ENCODE data around the gene GDF10.

GDF10 gene

DNA sequence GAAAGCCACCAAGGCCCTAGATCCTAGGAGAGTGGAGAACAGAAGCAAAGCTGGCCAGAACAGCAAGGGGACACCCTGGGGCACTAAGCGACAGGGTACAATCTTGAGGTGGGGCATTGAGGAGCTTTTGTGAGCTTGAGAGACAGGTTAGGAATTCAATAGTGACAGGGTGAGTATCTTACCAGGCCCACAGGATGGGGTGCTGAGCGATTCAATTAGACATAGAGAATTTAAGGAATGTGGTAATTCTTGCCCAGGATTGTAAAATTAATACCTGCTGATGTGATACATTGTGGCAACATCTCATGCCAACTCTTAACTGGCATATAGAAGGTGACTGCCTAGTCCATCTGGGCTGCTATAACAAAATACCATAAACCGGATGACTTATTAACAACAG is 62.2 kb downstream of the GDF10 start (continued):
- TF ChIP-seq, protein P1, sequence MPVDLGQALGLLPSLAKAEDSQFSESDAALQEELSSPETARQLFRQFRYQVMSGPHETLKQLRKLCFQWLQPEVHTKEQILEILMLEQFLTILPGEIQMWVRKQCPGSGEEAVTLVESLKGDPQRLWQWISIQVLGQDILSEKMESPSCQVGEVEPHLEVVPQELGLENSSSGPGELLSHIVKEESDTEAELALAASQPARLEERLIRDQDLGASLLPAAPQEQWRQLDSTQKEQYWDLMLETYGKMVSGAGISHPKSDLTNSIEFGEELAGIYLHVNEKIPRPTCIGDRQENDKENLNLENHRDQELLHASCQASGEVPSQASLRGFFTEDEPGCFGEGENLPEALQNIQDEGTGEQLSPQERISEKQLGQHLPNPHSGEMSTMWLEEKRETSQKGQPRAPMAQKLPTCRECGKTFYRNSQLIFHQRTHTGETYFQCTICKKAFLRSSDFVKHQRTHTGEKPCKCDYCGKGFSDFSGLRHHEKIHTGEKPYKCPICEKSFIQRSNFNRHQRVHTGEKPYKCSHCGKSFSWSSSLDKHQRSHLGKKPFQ (tag by site-specific recombination; IDR thresholded peaks at IDR 0.05): no peak
- TF ChIP-seq, protein P2, sequence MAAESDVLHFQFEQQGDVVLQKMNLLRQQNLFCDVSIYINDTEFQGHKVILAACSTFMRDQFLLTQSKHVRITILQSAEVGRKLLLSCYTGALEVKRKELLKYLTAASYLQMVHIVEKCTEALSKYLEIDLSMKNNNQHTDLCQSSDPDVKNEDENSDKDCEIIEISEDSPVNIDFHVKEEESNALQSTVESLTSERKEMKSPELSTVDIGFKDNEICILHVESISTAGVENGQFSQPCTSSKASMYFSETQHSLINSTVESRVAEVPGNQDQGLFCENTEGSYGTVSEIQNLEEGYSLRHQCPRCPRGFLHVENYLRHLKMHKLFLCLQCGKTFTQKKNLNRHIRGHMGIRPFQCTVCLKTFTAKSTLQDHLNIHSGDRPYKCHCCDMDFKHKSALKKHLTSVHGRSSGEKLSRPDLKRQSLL (tag by site-specific recombination; IDR thresholded peaks at IDR 0.05): no peak
- TF ChIP-seq, protein P3, sequence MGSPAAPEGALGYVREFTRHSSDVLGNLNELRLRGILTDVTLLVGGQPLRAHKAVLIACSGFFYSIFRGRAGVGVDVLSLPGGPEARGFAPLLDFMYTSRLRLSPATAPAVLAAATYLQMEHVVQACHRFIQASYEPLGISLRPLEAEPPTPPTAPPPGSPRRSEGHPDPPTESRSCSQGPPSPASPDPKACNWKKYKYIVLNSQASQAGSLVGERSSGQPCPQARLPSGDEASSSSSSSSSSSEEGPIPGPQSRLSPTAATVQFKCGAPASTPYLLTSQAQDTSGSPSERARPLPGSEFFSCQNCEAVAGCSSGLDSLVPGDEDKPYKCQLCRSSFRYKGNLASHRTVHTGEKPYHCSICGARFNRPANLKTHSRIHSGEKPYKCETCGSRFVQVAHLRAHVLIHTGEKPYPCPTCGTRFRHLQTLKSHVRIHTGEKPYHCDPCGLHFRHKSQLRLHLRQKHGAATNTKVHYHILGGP (tag by site-specific recombination; IDR thresholded peaks at IDR 0.05): no peak
- TF ChIP-seq, protein P4, sequence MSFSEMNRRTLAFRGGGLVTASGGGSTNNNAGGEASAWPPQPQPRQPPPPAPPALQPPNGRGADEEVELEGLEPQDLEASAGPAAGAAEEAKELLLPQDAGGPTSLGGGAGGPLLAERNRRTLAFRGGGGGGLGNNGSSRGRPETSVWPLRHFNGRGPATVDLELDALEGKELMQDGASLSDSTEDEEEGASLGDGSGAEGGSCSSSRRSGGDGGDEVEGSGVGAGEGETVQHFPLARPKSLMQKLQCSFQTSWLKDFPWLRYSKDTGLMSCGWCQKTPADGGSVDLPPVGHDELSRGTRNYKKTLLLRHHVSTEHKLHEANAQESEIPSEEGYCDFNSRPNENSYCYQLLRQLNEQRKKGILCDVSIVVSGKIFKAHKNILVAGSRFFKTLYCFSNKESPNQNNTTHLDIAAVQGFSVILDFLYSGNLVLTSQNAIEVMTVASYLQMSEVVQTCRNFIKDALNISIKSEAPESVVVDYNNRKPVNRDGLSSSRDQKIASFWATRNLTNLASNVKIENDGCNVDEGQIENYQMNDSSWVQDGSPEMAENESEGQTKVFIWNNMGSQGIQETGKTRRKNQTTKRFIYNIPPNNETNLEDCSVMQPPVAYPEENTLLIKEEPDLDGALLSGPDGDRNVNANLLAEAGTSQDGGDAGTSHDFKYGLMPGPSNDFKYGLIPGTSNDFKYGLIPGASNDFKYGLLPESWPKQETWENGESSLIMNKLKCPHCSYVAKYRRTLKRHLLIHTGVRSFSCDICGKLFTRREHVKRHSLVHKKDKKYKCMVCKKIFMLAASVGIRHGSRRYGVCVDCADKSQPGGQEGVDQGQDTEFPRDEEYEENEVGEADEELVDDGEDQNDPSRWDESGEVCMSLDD (tag by site-specific recombination; IDR thresholded peaks at IDR 0.05): no peak
- no peak for TF ChIP-seq HOXC10 (CRISPR knock-in tag; IDR thresholded peaks at IDR 0.05)
- no peak for TF ChIP-seq ZNF785 (tag by site-specific recombination; IDR thresholded peaks at IDR 0.05)
- TF ChIP-seq ZNF174 (tag by site-specific recombination; IDR thresholded peaks at IDR 0.05): no peak
- no peak for TF ChIP-seq TRIM28 (IDR thresholded peaks at IDR 0.05; ENCODE audit: borderline replicate concordance, low read length)
- TF ChIP-seq, protein P5, sequence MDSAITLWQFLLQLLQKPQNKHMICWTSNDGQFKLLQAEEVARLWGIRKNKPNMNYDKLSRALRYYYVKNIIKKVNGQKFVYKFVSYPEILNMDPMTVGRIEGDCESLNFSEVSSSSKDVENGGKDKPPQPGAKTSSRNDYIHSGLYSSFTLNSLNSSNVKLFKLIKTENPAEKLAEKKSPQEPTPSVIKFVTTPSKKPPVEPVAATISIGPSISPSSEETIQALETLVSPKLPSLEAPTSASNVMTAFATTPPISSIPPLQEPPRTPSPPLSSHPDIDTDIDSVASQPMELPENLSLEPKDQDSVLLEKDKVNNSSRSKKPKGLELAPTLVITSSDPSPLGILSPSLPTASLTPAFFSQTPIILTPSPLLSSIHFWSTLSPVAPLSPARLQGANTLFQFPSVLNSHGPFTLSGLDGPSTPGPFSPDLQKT (IDR thresholded peaks at IDR 0.05; ENCODE audit: borderline replicate concordance, low read depth, low read length): no peak
- TF ChIP-seq, protein P6, sequence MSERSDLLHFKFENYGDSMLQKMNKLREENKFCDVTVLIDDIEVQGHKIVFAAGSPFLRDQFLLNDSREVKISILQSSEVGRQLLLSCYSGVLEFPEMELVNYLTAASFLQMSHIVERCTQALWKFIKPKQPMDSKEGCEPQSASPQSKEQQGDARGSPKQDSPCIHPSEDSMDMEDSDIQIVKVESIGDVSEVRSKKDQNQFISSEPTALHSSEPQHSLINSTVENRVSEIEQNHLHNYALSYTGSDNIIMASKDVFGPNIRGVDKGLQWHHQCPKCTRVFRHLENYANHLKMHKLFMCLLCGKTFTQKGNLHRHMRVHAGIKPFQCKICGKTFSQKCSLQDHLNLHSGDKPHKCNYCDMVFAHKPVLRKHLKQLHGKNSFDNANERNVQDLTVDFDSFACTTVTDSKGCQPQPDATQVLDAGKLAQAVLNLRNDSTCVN (tag by site-specific recombination; optimal IDR thresholded peaks at IDR 0.05): no peak
- TF ChIP-seq ZNF830 (tag by site-specific recombination; IDR thresholded peaks at IDR 0.05; ENCODE audit: low read depth): no peak
